ENCODE measurements around the gene PICK1.

- no peak for TF ChIP-seq CTCF (conservative IDR thresholded peaks at IDR 0.05)
- TF ChIP-seq ZFX (IDR thresholded peaks at IDR 0.05) = no peak
These were observed 24.3 kb upstream of the PICK1 start for GRCh38 chr22:38032681-38033521.
